ENCODE results near the gene LZTR1. TPM values are rescaled to one million over a fixed set of nuclear protein-coding genes. Genes with fewer than 3 reads are reported as not detected.

Gene LZTR1
- total RNA-seq, 2 donors from 2014 or later: 31.6 to 61.7 TPM

DNA sequence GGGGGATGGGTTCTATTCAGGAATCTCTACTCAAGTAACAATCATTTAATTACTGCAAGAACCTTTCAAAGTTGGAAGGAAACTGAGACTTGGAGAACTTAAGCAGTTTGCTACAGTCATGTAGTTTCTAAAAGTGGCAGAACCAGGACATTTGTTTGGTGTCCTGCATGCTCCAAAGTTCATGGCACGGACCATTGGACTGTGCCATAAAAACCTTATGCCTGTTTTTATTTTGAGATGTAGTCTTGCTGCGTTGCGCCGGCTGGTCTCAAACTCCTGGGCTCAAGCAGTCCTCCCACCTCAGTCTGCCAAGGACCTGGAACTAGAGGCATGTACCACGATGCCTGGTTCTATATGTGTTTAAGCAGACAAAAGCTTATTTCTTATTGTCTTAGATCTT lies 33.6 kb upstream of the LZTR1 start:
- Histone ChIP-seq H3K36me3 (no peaks in the 10 kb centered on the region), H3K9ac (ENCODE audit: low read depth in 2 of 2, low read length in 2 of 2) (no peak overlapping the region), H3K4me1 (peaks cover 23% of the 10 kb centered on the region), H3K9me3 (no peaks in the 10 kb centered on the region), H3K27me3 (no peaks in the 10 kb centered on the region), H3K4me3 (no peak overlapping the region), H3K27ac (peak overlapping the region; percentile 37)
- no peak for TF ChIP-seq CTCF (IDR thresholded peaks at IDR 0.05)
- peak; percentile 53 for DNase-seq
- intact Hi-C loops (cut with DNase I): no loop called here

GRCh38 chr22:20948989-20949388 lies 33.1 kb upstream of the LZTR1 start:
- no peak for DNase-seq

DNA sequence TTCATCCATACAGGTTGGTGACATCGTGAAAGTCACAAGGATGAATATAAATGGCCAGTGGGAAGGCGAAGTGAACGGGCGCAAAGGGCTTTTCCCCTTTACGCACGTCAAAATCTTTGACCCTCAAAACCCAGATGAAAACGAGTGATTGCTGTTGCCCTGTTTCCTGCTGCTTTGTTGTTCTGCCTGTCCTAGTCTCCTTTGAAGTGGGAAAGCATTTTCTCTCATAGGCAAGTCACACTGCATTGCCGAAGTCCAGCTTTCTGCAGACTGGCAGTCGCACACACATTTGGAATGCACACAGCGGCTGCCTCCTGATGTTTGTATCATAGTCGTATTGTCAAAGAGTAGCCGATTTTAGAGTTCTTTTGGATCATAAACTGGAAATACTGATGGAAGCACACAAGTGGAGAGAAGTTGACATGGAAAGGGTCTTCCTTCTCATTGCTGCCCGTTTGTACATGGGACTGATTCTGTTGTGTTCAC lies 32.4 kb upstream of the LZTR1 start:
- Histone ChIP-seq H3K36me3 (no peaks in the 10 kb centered on the region), H3K27me3 (no peaks in the 10 kb centered on the region), H3K27ac (peak overlapping the region; percentile 78), H3K4me1 (peaks cover 23% of the 10 kb centered on the region), H3K9ac (ENCODE audit: low read depth in 2 of 2, low read length in 2 of 2) (peak overlapping the region in 1 of 2 donors; percentile 21), H3K4me3 (no peak overlapping the region), H3K9me3 (no peaks in the 10 kb centered on the region)
- DNase-seq: no peak
- intact Hi-C loops (cut with DNase I): loop anchor here (5.0 kb wide), 1 partner anchor 32 kb away; the partner anchor contains the start of gene CRKL
- no peak for TF ChIP-seq CTCF (IDR thresholded peaks at IDR 0.05)

More at GRCh38 chr22:20948989-20949388, 33.1 kb upstream of the LZTR1 start:
- intact Hi-C loops (cut with DNase I): no loop called here
- TF ChIP-seq CTCF (IDR thresholded peaks at IDR 0.05): no peak
- Histone ChIP-seq H3K4me3 (no peak overlapping the region), H3K4me1 (peaks cover 23% of the 10 kb centered on the region), H3K27me3 (no peaks in the 10 kb centered on the region), H3K9ac (ENCODE audit: low read depth in 2 of 2, low read length in 2 of 2) (no peak overlapping the region), H3K27ac (peak overlapping the region; percentile 37), H3K9me3 (no peaks in the 10 kb centered on the region), H3K36me3 (no peaks in the 10 kb centered on the region)

DNA sequence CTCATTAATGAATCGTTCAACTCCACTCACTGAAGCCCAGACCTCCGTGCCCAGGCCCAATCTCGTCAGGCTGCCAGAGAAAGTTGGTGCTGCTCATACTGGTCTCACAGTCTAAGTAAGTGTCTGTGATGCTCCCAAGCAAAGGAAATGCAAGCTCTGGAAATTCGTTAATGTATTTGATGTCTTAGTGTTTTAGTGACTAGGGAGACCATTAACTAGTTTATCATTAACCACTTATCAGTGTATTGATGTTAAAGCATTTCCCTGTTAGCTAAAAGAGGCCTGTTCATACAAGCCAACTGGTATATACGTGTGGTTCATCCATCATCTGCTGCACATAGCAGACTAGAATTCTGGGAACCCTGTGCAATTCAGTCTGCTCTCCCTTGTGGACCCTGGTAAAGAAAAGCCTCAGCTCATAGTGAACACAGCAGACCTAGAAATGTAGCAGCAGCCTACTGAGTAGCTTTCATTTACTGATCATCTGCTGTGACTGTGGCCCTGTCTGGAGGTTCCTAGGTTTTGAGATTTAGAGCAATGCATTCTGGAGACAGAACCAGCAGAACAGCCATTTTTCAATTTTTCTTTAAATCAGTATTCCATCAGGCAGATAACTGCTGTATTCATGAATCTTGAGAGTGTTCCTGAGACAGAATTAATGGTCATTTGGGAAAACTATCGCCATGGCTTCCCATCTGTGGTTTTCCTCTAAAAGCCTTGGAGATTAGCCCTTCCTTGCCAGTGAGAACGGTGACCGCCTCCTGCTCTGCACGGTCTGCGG lies 30.8 kb upstream of the LZTR1 start:
- peak; percentile 36 for DNase-seq

DNA sequence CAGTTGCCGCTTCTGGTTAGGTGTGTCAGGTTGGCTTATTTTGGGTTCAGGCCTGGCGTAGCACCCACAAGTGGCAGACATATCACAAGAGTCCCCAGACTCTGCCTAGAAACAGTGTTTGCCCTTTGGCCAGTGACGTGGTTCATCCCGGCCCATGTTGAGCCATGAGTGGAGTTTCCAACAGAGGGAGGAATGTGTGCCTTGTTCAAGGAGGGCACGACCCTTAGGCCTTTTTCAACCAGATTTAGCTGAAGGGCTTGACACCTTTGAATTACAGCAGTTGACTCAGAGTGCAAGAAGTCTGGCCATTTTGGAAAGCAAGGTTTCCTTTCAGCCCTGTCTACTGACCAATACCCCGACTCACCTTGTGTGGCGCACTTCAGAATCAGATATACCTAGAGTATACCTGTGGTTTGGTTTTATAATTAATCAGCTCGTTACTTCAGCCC lies 30.1 kb upstream of the LZTR1 start:
- Histone ChIP-seq H3K9ac (ENCODE audit: low read depth in 2 of 2, low read length in 2 of 2) (peak overlapping the region in 1 of 2 donors; percentile 73), H3K27ac (peak overlapping the region; percentile 78), H3K36me3 (no peaks in the 10 kb centered on the region), H3K27me3 (no peaks in the 10 kb centered on the region), H3K4me1 (peaks cover 23% of the 10 kb centered on the region), H3K9me3 (no peaks in the 10 kb centered on the region), H3K4me3 (no peak overlapping the region)
- peak; percentile 55 for DNase-seq
- TF ChIP-seq CTCF (IDR thresholded peaks at IDR 0.05): peak; percentile 28
- intact Hi-C loops (cut with DNase I): loop anchor here (5.0 kb wide), 1 partner anchor 35 kb away; the partner anchor contains the start of gene CRKL

More for the DNA sequence above, 30.8 kb upstream of the LZTR1 start:
- Histone ChIP-seq H3K36me3 (no peaks in the 10 kb centered on the region), H3K9ac (ENCODE audit: low read depth in 2 of 2, low read length in 2 of 2) (peak overlapping the region in 1 of 2 donors; percentile 73), H3K4me1 (peaks cover 23% of the 10 kb centered on the region), H3K27ac (peak overlapping the region; percentile 78), H3K4me3 (no peak overlapping the region), H3K9me3 (no peaks in the 10 kb centered on the region), H3K27me3 (no peaks in the 10 kb centered on the region)
- TF ChIP-seq CTCF (IDR thresholded peaks at IDR 0.05): no peak
- intact Hi-C loops (cut with DNase I): loop anchor here (5.0 kb wide), 1 partner anchor 34 kb away; the partner anchor contains the start of gene CRKL
